Occipital lobe (tissue), 2 donors: ENCODE data around the gene ANXA9. TPM values are rescaled to one million over a fixed set of nuclear protein-coding genes. Genes with fewer than 3 reads are reported as not detected.

Experiments used
- DNase-seq: peaks from one replicate; lab custom pipeline; 2025; lab: John Stamatoyannopoulos, UW
- total RNA-seq: library from RNA; depleted of rRNA; stranded (reverse); fragments of >200 nt; gene quantifications from one replicate; pipeline ENCODE4 v1.2.3, GENCODE V29; 2014

The ANXA9 gene
- not detected for total RNA-seq

GRCh38 chr1:150981805-150982712 is at the start of gene ANXA9:
Gene ANXA9 (plus strand): TSS chr1:150982292. CDS start chr1:150983106, 814 bp downstream.
- no peak for DNase-seq

- no peak for DNase-seq
Measured at GRCh38 chr1:150944856-150945255, 37.2 kb upstream of the ANXA9 start.

- no peak for DNase-seq
Measured at GRCh38 chr1:150954708-150955107, 27.4 kb upstream of the ANXA9 start.

GRCh38 chr1:150955280-150955679 is 26.8 kb upstream of the ANXA9 start:
- DNase-seq, result no peak

DNA sequence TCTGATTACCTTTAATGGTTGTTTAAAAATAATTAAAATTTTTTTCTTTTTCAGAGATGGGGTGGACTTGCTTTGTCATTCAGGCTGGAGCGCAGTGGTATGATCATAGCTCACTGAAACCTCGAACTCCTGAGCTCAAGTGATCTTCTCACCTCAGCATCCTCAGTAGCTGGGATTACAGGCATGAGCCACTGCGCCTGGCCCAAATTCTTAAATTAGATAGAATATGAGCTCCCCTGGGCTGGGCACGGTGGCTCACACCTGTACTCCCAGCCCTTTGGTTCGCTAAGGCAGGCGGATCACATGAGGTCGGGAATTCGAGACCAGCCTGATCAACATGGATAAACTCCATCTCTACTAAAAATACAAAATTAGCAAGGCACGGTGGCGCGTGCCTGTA is 24.4 kb upstream of the ANXA9 start:
- no peak for DNase-seq

- DNase-seq, result no peak
Measured at GRCh38 chr1:150960646-150961045, 21.4 kb upstream of the ANXA9 start.

GRCh38 chr1:150961756-150962155 is 20.3 kb upstream of the ANXA9 start:
- no peak for DNase-seq

- no peak for DNase-seq
Measured at GRCh38 chr1:150963321-150964163, 18.6 kb upstream of the ANXA9 start.

DNA sequence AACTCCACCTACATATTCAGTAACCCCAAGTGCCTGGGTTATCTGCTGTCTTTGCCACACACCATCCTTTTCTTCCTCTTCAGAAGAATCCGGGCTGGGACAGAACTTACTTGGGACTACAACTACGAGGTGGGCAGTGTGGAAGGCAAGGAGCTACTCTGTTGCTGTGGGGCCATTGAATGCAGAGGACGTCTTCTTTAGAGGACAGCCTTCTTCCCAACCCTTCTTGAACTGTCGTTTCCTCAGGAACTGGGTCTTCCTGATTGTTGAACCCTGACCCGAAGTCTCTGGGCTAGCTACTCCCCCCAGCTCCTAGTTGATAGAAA is 18.0 kb upstream of the ANXA9 start:
- DNase-seq, result no peak

GRCh38 chr1:150965605-150966004 is 16.5 kb upstream of the ANXA9 start:
- no peak for DNase-seq

DNA sequence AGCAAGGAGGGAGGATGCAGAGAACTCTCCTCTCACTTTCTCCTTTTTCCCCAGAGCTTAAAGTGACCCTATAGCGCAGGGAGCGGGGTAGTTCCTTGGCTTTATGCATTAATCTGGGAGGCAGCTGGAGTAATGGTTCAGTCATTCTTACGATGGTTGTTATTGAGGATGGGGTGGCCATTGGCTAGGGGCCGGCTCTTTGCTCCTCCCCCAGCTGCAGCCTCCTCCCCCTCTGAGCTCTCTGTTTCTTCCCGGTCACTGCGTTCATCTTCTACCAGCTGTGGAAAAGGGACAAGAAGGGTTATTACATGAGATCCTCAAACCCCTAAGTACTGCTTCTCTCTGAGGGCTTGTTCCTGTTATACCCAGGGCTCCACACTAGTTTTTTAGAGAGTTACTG is 16.1 kb upstream of the ANXA9 start:
- DNase-seq, result no peak

- DNase-seq, result no peak
Measured at GRCh38 chr1:150967936-150968335, 14.2 kb upstream of the ANXA9 start.

- DNase-seq, result peak; percentile 40
Measured at GRCh38 chr1:150968491-150968890, 13.6 kb upstream of the ANXA9 start.

GRCh38 chr1:150969626-150970025 is 12.5 kb upstream of the ANXA9 start:
- DNase-seq, result no peak

- peak; percentile 21 for DNase-seq
Measured at GRCh38 chr1:150970808-150971582, 11.1 kb upstream of the ANXA9 start.

DNA sequence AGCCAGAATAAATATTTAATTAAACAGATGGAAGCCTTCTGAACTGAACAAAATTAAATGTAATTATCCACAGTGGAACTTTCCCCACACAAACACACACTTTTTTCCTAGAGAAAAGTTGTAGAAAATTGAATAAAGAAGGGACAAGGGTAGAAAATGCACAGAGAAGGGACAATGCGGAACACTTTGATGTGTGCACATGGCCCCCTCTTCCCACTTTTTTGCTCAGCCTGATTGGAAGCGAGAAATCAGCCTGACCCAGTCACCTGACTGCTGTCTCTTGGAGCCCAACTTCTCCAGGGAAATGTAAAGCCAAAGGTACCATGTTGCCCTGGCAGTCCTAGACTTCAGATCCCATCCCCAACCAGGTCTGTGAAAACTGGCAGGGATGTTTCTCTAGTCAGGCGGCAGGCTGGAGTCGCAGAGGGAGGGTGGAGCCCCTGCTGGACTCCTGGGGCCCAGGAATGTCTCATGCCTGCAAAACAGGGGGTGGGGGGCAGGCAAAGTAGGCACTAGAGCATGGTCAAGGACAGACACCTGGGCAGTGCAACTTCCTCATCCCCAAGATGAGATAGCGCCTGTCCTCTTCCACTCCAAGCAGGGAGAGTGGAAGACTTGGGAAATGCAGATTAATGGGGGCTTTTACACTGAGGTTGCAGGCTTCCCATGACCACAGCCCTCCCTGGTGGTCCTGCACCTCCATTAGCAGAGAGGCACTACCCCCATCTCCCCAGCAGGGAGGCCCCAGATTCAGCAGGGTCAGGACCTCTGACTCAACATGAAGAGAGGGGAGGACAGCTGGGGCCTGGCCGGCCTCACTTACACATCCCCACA is 10.3 kb upstream of the ANXA9 start:
- DNase-seq, result no peak

- DNase-seq, result no peak
Measured at GRCh38 chr1:150972417-150972940, 9.6 kb upstream of the ANXA9 start.

GRCh38 chr1:150973258-150973835 is 8.7 kb upstream of the ANXA9 start:
- DNase-seq, result no peak

GRCh38 chr1:150973836-150974579 is 8.1 kb upstream of the ANXA9 start:
- no peak for DNase-seq
